OCI-M1 (cell line): Measurements from ENCODE around the gene DDX17.
A peak's percentile ranks its signal among the peaks of the same experiment; 100 is the strongest.
"Not testable (repeated sequence)": the region's sequence is repeated elsewhere in the genome, so short reads cannot be mapped to it uniquely, and the experiment has no call there.

Source experiments
- DNase-seq: peaks from one replicate; lab custom pipeline; 2025; lab: John Stamatoyannopoulos, UW

DDX17 gene

DNA sequence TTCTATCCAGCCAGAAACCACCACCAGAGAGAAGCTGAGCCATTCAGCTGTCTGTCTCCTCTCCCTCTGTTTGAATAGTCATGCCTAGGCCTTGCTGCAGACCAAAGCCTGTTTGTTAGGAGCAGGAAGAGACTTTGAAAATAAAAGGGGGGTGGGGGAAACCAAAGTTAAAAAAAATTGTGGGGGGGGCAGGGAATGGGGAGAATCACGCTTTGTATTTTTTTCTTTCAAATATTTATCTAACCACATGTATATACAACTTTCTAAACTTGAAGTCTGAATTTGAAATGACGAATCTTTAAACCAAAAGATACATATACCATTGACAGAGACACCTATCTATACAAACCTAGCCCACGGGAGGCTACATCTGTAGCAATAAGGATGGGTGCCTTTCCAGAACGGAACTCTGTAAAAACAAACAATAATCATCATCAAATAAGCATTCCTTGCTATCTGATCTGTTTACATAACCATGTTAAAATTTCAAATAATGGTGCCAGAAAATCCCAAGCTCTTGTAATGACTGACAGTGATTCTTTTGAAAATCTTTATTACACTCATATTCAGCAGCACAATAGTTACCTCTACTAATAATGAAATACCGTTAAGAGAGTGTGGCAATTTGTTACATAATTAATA, 14.3 kb downstream of the DDX17 start:
- no peak for DNase-seq

DNA sequence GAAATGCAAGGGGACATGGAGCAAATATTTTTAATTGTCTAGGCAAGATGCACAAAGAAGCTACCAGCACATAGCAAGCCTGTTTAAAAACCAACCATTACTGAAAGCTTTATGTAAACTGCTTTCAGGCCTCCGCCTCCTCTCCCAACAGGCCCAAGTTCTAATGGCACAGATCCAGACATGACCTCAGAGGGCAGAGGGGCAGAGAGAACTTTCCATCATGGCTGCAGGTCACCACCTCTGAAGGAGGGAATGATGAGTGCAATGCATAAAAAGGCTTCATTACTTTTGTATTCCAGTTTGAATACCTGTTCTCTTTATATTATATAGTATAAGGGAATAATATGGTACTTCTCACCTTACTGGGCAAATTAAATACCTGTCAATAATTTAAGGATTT, 15.2 kb downstream of the DDX17 start:
- DNase-seq: peak; percentile 29

DNA sequence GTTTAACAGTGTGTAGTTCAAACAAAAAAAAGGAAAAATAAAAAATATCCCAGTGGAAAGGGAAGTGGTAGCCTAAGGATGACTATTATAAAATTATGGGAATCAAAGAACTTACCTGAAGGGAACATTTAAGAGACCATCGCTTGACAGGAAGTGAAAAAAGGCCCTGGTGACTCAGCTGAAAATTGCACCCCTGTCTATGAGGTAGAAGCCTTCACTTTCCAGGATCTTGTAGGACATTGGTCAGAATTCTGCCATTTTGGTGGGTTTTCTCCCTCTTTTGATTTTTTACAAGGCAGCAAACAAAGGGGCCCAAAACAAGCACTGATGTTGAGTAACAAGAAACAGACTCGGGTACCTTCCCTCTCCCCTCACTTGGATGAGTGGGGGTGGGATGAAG, 15.6 kb downstream of the DDX17 start:
- no peak for DNase-seq

DNA sequence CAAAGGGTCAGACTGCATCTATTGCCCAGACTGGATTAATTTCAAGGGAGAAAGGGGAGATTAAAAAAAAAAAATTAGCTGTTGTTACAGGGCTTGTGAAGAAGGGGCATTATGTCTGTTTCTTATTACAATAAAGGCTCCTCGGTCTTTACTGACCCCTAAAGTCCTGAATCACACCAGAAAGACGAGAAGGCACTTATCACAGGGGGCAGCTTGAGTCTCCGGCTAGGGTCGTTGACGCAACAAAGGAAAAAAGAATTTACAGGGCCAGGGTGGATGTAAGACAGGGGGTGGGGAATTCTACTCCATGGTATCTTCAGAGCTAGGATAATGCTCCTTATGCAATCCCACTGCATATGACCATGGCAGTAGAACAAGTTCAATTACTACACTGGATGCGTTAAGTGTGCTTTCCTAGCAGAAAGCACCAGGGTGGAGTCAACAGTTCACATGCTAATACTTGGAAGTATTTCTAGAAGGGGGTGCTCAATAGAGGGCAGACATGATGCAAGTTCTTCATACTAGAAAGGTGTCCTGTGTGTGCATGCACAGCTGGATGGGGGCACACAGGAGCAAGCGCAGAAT, 16.5 kb downstream of the DDX17 start:
- DNase-seq: no peak

DNA sequence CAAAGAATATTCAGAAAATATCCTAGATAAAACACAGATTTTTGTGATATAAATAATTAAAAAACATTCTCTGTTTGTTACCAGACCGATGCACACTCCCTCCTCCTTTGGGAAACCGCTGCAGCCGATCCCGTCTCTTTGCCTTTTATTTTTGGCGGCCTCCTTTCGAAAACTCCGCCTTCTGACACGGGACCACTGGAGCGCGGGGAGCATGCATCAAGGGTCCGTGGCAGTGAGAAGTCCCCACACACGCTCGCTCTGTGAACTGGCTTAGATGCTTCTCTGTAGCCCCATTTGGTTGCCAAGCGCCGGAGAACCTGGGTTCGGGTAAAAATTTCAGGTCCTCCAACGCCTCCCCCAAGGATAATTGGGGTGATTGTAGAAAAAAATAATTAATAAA, 17.0 kb downstream of the DDX17 start:
- no peak for DNase-seq

DNA sequence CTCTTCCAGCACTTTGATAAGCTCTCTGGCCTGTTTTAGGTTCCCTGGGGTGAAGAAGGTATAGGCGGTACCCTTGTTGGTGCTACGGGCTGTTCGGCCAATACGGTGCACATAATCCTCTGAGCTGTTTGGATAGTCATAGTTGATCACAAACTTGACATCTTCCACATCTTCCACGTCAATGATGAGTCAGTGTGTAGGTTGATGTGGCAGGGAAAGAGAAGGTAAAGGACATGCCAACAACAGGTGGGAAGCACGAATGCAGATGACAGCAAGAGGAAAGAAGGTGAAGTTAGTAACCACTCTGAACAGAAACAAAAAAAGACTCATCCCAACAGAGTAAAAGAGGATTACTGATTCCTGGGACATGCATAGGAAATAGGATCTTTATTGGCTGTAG, 18.2 kb downstream of the DDX17 start:
- DNase-seq: no peak

DNA sequence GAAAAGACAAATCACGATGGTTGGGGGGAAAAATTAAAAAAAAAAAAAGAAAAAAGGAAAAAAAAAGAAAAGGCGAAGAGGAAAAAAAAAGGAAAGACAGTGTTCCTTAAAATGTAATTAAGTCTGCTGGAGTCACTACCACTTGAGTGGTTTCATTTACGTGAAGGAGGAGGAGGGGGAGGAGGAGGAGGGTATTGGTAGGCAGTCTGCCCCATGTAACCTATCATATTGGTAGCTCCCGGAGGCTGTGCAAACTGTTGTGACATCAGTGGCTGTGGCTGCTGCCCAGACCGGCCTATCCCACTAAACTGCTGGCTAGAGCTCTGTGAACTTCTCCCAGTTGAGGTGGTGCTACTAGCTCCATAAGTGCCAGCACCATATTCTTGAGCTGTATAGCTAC, 20.3 kb downstream of the DDX17 start:
- DNase-seq: no peak

DNA sequence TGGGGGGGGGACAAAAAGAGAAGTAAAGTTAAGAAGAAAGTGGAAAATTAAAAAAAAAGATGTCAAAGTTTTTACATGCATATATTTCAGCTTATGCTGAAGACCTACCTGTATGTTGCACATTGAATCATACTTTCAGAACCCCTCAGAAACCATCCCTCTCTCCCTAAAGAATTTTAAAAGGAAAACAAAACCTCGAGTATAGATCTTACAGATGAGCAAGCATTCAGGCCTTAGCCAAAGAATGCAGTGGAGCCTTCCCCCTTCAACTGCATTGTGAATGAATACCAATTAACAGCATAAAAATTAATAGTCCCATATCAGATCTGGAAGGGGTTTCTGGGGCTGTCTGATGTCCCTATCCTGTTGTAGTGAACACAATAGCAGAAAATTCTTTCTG, 21.9 kb downstream of the DDX17 start:
- no peak for DNase-seq

DNA sequence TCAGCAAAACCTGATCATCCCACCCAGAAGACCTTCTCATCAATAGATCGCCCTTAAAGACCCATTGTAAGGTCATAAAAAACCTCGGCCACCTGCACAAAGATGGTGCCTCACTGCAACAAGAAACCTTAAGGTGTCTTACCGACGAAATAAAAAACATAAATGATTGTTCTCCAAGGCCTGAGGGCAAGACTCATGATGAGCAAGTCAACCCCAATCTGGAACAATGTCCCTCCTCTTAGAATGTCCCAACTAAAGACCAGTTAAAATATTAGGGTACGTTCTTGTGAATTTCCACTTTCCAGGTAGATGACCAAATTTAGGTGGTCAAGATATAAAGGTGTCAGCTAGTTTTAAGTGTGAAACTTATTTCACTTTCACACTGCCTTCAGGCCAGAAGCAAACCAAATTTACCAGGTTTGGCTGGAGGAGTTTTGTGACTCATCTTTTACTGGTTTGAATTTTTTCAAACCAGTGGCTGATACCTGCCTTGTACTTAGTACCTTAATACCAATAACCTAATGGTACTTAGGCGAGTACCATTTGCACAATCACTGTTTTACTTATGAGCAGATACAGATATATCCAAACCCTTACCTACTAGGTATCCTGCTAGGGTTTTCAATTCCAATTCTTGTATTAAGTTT, 23.3 kb downstream of the DDX17 start:
- DNase-seq: no peak

DNA sequence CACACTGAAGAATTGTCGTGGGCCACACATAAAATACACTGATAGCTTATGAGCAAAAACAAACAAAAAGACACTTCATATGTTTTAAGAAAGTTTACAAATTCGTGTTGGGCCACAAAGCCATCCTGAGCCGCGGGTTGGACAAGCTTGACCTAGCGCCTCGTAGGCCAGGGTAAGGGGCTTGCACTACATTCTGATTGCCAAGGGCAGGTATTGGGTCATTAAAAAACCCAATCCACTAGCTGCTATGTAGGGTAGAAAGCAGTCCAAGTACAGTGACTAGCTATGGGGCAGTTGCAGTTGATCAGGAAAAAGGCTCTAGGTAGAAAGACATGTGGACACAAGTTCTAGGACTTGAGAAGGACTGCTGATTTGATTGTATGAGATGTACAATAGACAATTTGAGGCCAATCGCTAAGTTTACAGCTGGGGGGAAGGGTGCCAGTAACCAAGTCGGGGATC, 24.2 kb downstream of the DDX17 start:
- DNase-seq: no peak

DNA sequence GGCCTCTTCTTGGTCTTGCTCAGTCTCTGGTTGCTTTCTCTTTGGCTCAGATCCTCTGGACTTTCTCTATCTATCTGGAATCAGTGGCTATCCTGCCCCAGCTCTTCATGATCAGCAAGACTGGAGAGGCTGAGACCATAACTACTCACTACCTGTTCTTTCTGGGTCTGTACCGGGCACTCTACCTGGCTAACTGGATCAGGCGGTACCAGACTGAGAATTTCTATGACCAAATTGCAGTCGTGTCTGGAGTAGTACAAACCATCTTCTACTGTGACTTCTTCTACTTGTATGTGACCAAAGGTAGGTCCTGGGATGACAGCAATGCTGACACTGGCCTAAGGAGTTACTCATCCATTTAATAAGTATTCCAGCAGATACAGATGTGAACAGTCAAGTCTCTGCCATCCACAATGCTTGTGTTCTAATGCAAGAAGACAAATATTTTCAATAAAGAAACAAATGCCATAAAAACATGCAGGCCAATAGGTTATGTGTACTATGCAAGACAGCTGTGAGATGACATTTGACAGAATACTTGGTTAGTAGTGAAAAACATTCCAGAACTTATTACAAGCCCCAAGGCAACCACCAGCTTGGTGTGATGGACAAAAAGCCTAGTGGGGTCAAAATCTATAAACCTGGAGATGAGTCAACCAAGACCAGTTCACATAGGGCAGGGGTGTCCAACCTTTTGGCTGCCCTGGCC, 24.8 kb downstream of the DDX17 start:
- DNase-seq: peak; percentile 34

DNA sequence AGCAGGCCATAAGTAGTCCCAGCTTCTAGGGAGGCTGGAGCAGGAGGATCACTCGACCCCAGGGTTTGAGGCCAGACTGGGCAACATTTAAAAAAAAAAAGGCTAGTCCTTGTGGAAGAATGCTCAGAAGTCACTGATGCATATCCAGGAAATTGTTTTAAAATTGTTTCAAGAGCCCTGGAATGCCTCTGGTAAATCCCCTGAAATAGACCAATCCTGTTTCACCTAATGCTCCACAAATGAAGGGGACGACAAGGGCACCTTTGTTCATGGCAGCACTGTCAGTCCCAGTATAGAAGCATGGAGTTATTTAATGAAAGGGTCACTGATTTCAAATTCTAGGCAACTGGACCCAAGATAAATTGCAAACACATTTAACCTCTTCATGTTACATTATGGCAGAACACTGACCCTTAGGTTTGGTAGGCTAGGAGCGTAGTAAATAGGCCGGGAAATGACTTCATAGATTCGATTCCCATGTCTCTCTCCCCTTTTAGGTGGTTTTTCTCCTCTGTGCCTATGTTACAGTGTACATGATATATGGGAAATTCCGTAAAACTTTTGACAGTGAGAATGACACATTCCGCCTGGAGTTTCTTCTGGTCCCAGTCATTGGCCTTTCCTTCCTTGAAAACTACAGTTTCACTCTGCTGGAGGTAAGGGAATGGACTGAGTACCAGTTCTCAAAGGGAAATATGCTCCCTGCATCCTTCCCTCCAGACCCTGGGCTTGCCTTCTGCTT, 26.8 kb downstream of the DDX17 start:
- DNase-seq: no peak

DNA sequence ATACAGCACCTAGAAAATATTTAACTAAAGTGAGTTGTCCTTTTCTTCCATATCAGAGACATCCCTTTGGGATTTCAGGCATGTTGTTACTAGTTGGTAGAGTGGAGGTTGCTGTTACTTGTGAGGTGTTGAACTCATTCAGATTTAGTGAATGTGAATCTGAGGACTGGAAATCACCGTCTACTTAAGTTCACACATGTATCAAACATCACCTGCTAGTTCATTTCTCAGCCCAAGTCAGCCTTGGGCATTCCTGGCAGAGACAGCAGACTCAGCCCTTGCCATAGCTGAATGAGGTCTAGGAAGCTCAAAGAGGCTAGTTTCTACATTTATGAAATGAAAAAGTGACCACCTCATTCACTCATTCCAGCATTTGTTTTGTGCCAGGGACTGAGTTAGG, 28.5 kb downstream of the DDX17 start:
- DNase-seq: no peak

DNA sequence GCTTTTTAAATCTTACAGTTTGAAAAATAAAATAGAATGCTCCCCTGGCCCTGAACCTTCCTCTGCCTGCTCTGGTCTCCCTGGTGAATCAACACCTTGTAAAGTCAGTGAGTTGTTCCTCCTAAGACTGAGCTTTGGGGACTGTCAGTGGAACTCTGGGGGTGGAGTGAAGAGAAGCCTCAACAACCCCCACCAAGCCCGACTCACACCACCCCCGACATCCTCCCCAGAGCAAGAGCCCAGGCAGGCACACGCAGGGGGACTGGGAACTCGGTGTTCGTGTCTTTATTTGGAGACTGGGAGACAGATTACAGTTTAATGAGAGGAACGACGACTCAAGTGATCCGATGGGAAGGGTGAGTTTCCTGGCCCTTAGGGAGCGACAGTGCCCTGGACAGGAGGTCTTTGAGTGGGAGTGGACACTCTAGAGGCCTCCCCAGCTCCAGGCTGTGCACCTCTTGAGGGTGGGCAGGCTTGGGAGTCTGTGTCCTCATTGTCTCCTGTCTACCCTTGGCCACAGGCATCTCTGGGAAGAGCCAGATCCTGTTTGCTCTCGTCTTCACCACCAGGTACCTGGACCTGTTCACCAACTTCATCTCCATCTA, 32.0 kb downstream of the DDX17 start:
- no peak for DNase-seq

DNA sequence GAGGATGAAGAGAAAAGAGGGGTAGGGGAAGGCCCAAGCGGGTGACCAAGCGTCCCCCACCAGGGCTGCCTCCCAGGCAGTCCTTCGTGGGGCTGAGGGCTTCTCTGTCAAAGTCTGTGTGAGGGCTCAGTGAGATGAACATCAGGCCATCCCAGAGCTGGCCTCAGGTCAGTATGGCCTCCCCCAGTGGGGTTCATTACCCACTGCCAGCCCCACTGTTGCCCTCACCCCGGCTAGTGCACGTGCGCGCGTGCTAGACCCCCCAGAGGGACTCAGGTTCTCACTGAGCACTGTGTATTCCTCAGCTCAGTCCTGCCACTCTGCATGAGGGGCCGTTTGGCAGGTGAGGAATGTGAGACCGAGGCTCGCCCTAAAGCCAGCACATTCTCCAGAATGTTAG, 34.9 kb downstream of the DDX17 start:
- no peak for DNase-seq

DNA sequence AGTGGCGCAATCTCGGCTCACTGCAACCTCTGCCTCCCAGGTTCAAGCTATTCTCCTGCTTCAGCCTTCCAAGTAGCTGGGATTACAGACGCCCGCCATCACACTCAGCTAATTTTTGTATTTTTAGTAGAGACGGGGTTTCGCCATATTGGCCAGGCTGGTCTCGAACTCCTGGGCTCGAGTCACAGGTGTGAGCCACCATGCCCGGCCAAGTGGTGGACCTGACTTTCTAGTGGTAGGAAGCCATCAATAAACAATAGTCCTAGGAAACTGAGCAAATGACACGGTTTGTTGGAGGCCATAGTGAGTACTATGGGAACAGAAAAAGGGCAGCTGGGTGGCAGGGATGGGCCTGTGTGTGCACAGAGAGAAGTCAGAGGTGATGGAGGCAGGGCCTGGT, 35.9 kb downstream of the DDX17 start:
- DNase-seq: not testable (repeated sequence)

DNA sequence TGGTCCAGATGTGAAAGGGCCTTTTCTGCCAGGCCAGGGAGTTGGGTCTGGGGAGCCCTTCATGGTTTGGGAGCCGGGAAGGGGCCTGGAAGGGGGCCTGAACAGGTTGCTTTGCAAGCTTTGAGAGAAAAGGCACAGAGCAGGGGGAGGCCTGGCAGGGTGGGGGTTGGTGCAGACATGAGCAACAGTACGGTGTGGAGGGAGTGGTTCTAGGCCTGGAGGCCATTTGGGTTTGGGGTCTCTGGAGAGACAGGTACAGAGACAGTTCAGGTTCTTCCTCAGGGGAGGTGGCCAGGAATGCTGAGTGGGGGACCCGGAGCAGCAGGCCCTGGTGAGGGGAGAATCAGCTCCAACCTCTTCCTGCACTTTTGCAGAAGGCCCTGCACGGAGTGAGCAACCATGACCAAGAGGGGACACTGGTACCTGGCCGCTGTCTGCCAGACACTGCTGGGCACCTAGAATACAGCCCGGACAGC, 36.8 kb downstream of the DDX17 start:
- no peak for DNase-seq

DNA sequence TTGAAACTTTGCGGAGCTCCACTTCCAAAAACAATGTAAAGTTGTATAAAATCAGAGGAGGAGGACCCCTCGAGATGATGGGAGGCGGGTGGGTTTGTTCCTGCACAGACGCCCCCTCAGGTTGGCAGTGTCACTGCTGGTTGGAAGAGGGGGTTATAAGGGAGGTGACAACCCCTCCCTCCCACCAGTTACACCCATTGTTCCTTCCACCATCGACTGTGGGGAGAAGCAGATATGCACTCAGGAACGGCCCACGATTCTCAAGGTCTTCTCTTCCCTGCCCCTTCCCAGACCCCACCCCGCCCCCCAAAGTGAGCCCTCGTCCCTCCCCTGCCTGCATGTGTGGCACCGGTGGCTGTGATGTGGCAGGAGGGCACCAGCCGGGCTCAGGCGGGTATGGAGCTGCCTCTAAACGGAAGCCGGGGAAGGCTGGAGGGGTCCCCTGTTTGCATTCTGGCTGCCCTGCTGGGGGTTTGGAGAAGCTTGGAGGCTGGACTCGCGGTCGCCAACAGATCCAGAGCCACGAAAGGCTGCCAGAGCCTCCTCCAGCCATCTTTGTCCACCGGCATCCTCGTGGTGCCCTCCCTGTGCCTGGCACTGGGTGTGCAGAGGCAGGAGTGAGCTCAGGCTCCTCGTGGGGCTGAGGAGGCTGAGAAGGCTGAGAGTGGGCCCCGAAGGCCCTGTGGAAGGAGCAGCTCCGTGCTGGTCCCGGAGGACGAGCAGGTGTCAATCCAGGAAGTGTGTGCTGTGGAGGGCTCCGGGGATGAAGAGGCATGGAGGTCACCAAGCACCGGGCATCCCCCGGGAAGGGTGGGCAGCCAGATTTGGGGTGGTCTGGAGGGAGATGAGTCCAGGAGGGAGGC, 37.4 kb downstream of the DDX17 start:
- no peak for DNase-seq

DNA sequence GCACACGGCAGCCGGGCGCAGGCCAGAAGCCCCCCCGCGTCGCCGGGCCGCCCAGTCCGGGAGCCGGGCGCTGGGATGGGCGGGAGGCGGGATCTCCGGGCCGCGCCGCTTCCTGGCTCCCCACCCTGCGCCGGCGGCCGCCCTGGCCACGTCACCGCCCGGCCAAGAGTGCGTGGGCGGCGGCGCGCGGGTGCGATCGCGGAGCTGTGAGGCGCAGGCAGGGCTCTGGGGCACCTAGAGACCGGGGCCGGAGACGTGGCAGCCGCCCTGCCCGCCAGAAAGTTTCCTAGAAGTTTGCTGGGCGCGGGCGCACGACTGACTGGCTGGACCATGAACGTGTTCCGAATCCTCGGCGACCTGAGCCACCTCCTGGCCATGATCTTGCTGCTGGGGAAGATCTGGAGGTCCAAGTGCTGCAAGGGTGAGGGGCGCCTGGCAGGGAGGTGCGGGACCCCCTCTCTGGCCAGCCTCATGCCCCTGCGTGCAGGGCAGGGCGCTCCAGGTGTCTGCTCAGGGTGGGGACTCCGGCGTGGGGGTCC, 38.1 kb downstream of the DDX17 start, which contains the start of gene KDELR3:
TSS of gene KDELR3 (plus strand) at position 193 of the 539 bp plus-strand sequence. CDS start at position 331, 138 bp downstream.
- peak; percentile 58 for DNase-seq

DNA sequence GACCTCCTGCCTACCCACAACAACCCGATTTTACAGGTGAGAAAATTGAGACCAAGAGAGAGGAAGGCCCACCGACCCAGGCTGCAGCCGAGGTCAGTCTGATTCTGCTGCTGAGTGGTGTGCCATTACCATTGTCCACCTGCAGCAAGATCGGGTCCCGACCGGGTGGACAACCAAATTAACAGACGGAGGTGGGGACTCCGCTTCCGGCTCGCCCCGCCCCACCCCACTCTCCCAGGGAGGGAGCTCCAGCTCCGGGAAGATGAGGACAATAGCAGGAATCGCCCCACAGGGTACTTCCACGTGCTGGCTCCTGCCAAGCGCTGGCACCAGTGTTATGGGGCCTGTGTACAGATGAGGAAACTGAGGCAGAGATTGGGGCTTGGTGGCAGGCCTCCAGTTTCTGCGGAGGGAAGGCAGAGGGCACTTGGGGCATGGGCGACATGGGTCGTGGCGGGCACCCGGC, 38.6 kb downstream of the DDX17 start:
- no peak for DNase-seq
